Measurements from ENCODE around the gene CAMK1D.

- TF ChIP-seq CTCF (IDR thresholded peaks at IDR 0.05), result no peak
- no peak for TF ChIP-seq POLR2AphosphoS5 (IDR thresholded peaks at IDR 0.05; ENCODE audit: insufficient read depth in 1 of 2, low read depth in 1 of 2)
Observed at GRCh38 chr10:12540341-12540781, 191.0 kb downstream of the CAMK1D start.
